Stimulated activated CD8-positive, alpha-beta memory T cell treated with anti-CD3 and anti-CD28 coated beads, Interleukin-2, amount 100 ng/mL, for 1 hour (primary cell): ENCODE data around the gene KBTBD2.
"Not testable (repeated sequence)": the region's sequence is repeated elsewhere in the genome, so short reads cannot be mapped to it uniquely, and the experiment has no call there.

Source experiments
- DNase-seq, 2 donors: peaks; one replicate each; pipeline ENCODE4 v3.0.0-alpha.2; 2020; ENCODE audit warnings: low read depth in 2 of 2

The KBTBD2 gene

DNA sequence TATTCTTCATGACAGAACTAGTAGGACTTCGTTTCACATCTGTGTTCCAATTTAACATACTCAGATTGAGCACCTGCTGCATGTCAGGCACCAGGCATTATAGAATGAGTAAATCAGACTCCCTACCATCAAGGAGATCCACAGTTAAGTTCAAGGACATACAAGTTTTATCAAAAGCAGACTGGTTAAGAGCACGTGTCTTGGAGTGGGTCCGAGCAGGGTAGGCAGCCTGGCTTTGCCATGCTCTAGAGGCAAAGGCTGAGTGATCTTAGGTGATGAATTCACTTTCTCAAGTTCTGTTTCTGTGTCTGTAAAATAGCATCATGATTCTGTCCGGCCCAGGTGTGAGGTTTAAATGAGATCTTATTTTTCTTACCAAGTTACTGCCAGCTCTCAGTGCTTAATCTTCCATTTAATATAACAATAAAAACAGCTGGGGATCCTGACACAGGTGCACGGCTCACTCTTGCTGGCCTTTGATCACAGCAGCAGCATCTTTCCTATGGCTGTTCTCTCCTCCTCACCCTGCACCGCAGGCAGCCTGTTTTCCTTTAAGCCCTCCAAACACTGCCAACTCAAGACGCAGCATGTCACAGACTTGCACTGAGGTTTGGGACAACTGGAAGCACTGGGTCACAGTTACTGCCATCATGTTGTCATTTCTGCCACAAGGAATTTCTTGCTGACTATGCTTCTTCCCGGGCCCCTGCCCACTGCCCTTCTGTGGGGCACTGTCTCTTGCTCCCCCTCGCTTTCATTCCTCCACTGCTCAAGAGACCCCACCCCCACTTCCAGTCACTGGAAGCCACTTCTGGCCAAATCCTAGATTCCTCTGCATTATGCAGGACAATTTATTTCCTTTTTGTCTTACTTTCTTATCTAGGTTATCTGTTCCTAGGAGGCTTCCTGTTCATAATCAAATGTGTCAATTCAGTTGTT lies 35.5 kb downstream of the KBTBD2 start:
- not testable (repeated sequence) for DNase-seq

DNA sequence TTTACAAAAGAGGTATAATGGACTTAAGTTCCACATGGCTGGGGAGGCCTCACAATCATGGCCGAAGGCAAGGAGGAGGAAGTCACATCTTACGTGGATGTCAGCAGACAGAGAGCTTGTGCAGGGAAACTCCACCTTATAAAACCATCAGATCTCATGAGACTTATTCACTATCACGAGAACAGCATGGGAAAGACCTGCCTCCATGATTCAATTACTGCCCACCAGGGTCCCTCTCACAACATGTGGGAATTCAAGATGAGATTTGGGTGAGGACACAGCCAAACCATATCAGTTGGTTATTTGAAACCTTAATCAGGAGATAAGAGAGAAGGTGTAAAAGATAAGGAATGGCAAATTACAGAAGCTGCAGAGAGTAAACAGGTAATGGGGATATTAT lies 40.9 kb downstream of the KBTBD2 start:
- DNase-seq, result not testable (repeated sequence)

DNA sequence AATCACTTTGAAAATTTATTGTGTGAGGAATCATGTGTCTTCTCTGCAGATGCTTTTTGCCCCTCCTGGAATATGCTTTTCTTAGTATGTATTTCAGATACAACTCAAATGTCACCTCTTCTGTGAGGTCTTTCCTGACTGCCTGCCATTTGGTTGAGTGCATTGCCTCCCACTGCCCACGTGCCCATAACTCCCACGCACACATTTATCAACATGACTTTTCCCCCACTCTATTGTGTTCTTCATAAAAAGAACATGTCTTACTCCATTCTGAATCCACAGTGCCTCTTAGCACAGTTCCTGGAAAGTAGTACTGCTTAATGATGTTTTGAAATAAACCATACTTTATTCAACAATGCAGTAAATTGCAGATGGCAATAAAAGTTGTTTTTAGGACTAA lies 42.9 kb downstream of the KBTBD2 start:
- DNase-seq, result not testable (repeated sequence)

DNA sequence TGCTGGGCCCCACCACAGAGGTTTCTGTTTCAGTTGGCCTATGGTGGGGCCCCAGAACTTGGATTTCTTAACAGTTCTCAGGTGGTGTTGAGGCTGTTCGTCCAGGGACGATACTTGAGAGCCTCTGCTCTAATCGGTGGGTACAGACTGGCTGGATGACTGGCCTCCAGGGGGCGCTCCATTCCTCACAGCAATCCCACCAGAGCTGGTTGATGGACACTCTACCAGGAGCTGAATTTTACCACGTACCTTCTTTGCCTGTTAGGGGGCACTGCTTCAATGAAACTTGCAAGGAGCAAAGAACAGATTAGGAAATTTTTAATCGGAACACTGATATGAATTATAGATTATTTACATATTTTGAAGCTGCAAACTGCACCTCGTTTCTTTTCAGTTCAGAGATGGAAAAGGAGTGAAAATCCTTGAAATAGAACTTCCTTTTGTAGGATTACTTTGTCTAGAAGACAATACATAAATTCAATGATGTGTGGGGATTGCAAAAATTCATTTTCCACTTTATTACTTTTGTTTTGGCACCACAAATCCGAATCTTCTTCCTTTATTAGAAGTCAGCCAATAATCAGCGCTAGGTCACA lies 44.8 kb downstream of the KBTBD2 start:
- DNase-seq, result peak; percentile 83 to 85

DNA sequence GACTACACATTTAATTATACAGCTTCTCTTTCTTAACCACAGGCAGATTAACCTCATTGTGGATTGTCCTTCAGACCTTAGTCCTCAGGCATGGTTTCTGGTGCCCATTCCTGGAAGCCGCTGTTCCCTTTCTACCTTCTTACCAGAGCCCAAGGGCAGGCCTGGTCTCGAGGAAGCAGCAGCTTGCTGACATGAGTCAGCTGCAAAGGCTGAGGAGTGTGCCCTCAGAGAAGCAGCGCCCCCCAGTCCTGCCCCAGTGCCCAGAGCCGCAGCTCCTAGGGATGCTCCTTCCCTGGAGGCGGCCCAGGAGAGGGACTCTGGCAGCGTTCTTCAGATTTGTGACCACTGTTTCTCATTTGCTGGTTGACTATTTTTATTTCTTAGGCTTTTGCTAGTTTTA lies 46.8 kb downstream of the KBTBD2 start:
- DNase-seq, result not testable (repeated sequence)

DNA sequence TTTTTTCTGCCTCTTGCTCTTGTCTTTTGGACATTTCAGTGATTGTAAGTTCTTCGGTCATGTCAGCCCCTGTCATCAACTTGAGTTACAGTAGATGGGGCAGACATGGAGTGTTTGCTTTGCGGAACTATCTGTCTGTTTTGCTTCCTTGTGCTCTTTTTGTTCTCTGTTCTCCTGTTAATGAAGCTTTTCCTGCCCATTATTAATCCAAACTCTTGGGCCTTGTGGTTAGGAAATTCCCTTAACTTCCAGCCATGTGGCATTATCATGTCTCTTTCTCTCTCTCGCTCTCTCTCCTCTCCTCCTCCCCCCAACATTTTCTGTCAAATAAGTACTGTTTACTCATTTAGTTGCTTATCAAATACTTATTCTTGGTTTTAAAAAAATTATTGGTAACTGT lies 47.8 kb downstream of the KBTBD2 start:
- DNase-seq, result not testable (repeated sequence)

DNA sequence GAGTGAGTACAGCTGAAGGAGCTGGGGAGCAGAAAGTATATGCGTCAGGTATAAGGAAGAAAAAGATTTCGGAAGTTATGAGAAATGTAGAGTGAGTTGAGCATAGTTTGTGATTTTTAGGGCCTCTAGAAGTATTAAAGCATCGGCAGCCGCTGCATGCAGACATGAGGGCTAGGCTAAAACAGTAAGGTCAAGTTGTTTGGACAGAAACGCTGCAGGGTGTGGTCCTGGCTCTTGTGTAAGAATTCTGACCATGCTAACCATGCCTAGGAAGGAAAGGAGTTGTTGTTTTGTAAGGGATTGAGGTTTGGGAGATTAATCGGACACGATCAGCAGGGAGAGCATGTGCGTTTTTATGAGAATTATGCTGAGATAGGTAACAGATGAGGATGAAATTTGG lies 51.7 kb downstream of the KBTBD2 start:
- not testable (repeated sequence) for DNase-seq

DNA sequence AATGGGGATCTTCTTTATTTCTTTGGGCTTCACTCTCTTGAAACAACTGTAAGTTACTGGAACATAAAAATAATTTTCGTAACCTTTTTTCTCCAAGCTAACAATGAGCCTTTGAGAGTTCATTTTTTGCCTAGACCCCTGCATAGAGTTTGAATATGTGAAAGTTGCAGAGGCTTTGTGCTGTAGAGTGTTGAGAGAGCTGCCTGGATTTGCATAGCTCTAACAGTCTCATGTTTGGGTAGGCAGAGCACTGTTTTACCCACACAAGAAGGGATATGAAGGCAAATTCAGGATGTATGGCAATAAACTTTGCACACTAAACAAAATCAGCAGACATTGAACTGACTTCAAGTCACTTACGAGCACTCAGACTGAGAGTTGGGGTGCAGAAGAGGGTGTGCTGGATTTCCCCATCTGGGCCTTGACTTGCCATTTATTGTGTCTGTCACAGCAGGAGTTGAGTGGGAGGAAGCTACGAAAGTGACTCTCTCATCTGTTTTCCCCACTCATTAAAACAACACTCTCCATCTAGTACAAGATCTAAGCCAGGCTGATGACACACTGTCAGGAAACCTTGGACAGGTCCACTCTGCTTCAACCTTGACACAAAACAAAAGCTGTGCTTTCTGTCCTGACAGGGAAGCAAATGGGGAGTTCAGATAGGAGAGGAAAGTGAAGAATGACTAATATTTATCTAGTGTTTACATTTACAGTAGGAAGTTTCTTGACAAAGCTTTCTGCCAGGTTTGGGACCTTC lies 62.4 kb downstream of the KBTBD2 start:
- DNase-seq, result not testable (repeated sequence)
